Gastrocnemius medialis (tissue), 4 donors: ENCODE results near the gene LRP2BP.

Experiments
- POLR2A ChIP-seq, 2 donors: fragments of 450-650 bp; IDR thresholded peaks; one replicate each; pipeline ENCODE4 v1.6.1; 2017; ENCODE audit warnings: antibody characterized with exemption in 2 of 2, mild to moderate bottlenecking in 2 of 2, moderate library complexity in 2 of 2
- TF ChIP-seq, protein P1 (sequence below), 5 experiments: fragments of 450-650 bp in 3 of 5; fragments of 200-600 bp in 2 of 5; sonication (generic) in 2 of 5; IDR thresholded peaks in 4 of 5; conservative IDR thresholded peaks in 1 of 5; 1 replicate in 4 of 5; 2 replicates in 1 of 5; pipeline ENCODE4 v1.5.1; 2016 to 2019; ENCODE audit warnings: antibody characterized with exemption in 5 of 5, mild to moderate bottlenecking in 3 of 5, moderate library complexity in 3 of 5

DNA sequence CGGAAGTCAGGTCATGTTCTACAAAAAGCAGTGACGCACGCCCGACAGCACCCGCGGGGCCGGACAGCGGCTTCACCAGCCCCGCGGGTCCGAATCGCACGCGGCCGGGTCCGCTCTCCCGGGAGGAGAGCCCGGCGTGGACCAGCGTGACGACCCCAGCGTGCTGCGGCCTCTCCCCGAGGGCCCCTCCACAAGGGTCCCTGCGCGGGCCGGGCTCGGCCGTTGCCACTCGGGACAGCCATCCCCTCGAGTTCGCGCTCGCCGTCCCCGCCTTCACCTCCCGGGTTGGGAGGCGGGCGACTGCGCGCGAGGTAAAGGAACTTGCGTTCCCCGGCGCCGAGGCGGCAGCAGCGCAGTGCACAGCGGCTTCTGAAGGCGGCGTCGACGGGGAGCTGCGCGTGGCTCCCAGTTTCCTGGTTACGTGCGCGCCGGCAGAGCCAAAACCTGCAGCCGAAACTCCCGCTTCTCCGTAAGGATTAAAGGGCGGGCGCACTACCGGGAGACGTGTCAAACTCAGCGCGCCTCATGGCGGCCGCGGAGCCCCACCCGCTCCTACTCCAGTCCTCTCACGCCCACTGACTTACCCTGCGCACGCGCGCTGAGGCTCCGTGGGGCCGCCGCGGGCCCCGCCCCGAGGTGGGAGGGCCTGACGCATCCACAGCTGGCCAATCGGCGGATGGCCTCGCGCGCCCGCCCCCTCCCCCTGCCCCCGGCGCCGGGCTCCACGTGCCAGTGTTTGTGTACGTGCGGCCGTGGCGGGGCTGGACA, 416 bp upstream of the LRP2BP start:
- TF ChIP-seq, protein P1, sequence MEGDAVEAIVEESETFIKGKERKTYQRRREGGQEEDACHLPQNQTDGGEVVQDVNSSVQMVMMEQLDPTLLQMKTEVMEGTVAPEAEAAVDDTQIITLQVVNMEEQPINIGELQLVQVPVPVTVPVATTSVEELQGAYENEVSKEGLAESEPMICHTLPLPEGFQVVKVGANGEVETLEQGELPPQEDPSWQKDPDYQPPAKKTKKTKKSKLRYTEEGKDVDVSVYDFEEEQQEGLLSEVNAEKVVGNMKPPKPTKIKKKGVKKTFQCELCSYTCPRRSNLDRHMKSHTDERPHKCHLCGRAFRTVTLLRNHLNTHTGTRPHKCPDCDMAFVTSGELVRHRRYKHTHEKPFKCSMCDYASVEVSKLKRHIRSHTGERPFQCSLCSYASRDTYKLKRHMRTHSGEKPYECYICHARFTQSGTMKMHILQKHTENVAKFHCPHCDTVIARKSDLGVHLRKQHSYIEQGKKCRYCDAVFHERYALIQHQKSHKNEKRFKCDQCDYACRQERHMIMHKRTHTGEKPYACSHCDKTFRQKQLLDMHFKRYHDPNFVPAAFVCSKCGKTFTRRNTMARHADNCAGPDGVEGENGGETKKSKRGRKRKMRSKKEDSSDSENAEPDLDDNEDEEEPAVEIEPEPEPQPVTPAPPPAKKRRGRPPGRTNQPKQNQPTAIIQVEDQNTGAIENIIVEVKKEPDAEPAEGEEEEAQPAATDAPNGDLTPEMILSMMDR (IDR thresholded peaks at IDR 0.05 in 4 of 5, conservative IDR thresholded peaks at IDR 0.05 in 1 of 5): peak in 1 of 5 experiments; percentile 17
- TF ChIP-seq POLR2A (IDR thresholded peaks at IDR 0.05): peak; percentile 88 to 94
